Measurements from ENCODE around the gene OTOG.

Gene OTOG

GRCh38 chr11:17547051-17547577, at the start of gene OTOG:
OTOG (plus strand) TSS chr11:17547259; CDS start chr11:17547373, 114 bp downstream.
- no peak for DNase-seq

- no peak for DNase-seq
Measured at GRCh38 chr11:17498058-17498457, 49.0 kb upstream of the OTOG start.

- no peak for DNase-seq
Measured at GRCh38 chr11:17498475-17498874, 48.6 kb upstream of the OTOG start.

- no peak for DNase-seq
Measured at GRCh38 chr11:17500673-17501072, 46.4 kb upstream of the OTOG start.

- DNase-seq = no peak
Measured at GRCh38 chr11:17502630-17503029, 44.4 kb upstream of the OTOG start.

GRCh38 chr11:17504330-17505107, 42.5 kb upstream of the OTOG start:
- DNase-seq = peak; percentile 25

GRCh38 chr11:17505146-17505545, 41.9 kb upstream of the OTOG start:
- DNase-seq = no peak

GRCh38 chr11:17506314-17506713, 40.7 kb upstream of the OTOG start:
- DNase-seq = no peak

- DNase-seq = no peak
Measured at GRCh38 chr11:17506942-17507341, 40.1 kb upstream of the OTOG start.

- no peak for DNase-seq
Measured at GRCh38 chr11:17507773-17508172, 39.3 kb upstream of the OTOG start.

GRCh38 chr11:17508306-17508705, 38.8 kb upstream of the OTOG start:
- DNase-seq = no peak

- no peak for DNase-seq
Measured at GRCh38 chr11:17508791-17509190, 38.3 kb upstream of the OTOG start.

GRCh38 chr11:17510507-17511206, 36.4 kb upstream of the OTOG start:
- no peak for DNase-seq

GRCh38 chr11:17511571-17511970, 35.5 kb upstream of the OTOG start:
- DNase-seq = no peak

- DNase-seq = no peak
Measured at GRCh38 chr11:17512101-17512500, 35.0 kb upstream of the OTOG start.

- DNase-seq = no peak
Measured at GRCh38 chr11:17513853-17514252, 33.2 kb upstream of the OTOG start.

- DNase-seq = no peak
Measured at GRCh38 chr11:17514476-17514875, 32.6 kb upstream of the OTOG start.

GRCh38 chr11:17515443-17516176, 31.4 kb upstream of the OTOG start:
- no peak for DNase-seq

GRCh38 chr11:17516551-17517150, 30.4 kb upstream of the OTOG start:
- no peak for DNase-seq

- no peak for DNase-seq
Measured at GRCh38 chr11:17517186-17517585, 29.9 kb upstream of the OTOG start.

GRCh38 chr11:17518366-17518765, 28.7 kb upstream of the OTOG start:
- no peak for DNase-seq

GRCh38 chr11:17519061-17519885, 27.8 kb upstream of the OTOG start:
- DNase-seq = no peak
